ENCODE measurements around the gene ATE1.

DNA sequence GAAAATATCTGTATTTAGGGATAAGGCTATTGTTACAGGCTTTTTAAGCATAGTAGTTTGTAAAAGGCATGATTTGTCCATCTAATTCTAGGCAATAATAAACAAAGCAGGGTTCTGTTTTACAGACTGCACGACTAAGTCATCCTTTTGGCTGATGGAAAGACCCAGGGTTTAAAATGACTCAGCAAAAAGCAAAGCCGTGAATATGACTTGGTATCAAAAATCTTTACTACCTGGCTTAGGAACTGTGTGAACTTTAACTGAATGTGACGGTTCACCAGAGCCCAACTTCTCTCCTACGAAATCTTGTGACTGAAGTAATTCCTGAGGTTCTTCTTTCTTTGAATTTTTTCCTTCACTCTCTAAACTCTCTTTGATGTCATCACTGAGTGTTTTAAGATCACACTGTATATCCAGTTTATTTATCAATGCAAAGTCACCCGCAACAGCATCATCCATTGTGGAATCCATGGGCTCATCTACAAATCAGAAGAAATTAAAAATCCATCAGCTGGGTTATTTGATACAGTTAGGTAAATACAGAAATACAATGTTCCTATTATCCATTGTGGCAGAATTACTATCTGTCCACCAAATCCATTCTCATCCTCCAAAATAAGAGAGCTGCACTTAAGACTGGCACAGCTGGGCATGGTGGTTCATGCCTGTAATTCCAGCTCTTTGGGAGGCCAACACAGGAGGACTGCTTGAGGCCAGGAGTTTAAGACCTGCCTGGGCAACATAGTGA is 17.0 kb downstream of the ATE1 start:
- TF ChIP-seq ZNF70 (CRISPR knock-in tag; IDR thresholded peaks at IDR 0.05) (no peak), ZFP30 (CRISPR knock-in tag; IDR thresholded peaks at IDR 0.05) (no peak)

Data from SK-N-SH treated with all-trans-retinoic acid at 6 μM for 48 hours (cell line).